Measurements from ENCODE around the gene MRC1. TPM values are rescaled to one million over a fixed set of nuclear protein-coding genes. Genes with fewer than 3 reads are reported as not detected.

The MRC1 gene
- total RNA-seq, 1 donor from 2014 or later = not detected

GRCh38 chr10:17793823-17794644 lies 15.1 kb upstream of the MRC1 start:
- Mint-ChIP-seq H3K27me3 (ENCODE audit: unreplicated experiment) (no peaks in the 10 kb centered on the region), H3K4me3 (ENCODE audit: unreplicated experiment) (no peak overlapping the region), H3K27ac (ENCODE audit: unreplicated experiment) (no peak overlapping the region), H3K36me3 (ENCODE audit: unreplicated experiment) (no peaks in the 10 kb centered on the region), H3K4me1 (ENCODE audit: unreplicated experiment) (peaks cover under 1% of the 10 kb centered on the region), H3K9me3 (ENCODE audit: unreplicated experiment) (no peaks in the 10 kb centered on the region)
- DNase-seq (ENCODE audit: extremely low spot score, unreplicated experiment) = no peak
- no peak for TF ChIP-seq CTCF (IDR thresholded peaks at IDR 0.05)

GRCh38 chr10:17795083-17795482 lies 14.1 kb upstream of the MRC1 start:
- TF ChIP-seq CTCF (IDR thresholded peaks at IDR 0.05) = no peak
- Mint-ChIP-seq H3K27me3 (ENCODE audit: unreplicated experiment) (no peaks in the 10 kb centered on the region), H3K27ac (ENCODE audit: unreplicated experiment) (no peak overlapping the region), H3K4me3 (ENCODE audit: unreplicated experiment) (no peak overlapping the region), H3K9me3 (ENCODE audit: unreplicated experiment) (no peaks in the 10 kb centered on the region), H3K36me3 (ENCODE audit: unreplicated experiment) (no peaks in the 10 kb centered on the region), H3K4me1 (ENCODE audit: unreplicated experiment) (no peaks in the 10 kb centered on the region)
- DNase-seq (ENCODE audit: extremely low spot score, unreplicated experiment) = no peak

GRCh38 chr10:17795813-17796594 lies 13.1 kb upstream of the MRC1 start:
- Mint-ChIP-seq H3K36me3 (ENCODE audit: unreplicated experiment) (no peaks in the 10 kb centered on the region), H3K9me3 (ENCODE audit: unreplicated experiment) (no peaks in the 10 kb centered on the region), H3K4me3 (ENCODE audit: unreplicated experiment) (no peak overlapping the region), H3K27ac (ENCODE audit: unreplicated experiment) (no peak overlapping the region), H3K27me3 (ENCODE audit: unreplicated experiment) (no peaks in the 10 kb centered on the region), H3K4me1 (ENCODE audit: unreplicated experiment) (no peaks in the 10 kb centered on the region)
- TF ChIP-seq CTCF (IDR thresholded peaks at IDR 0.05) = no peak
- DNase-seq (ENCODE audit: extremely low spot score, unreplicated experiment) = no peak

- TF ChIP-seq CTCF (IDR thresholded peaks at IDR 0.05) = no peak
- no peaks in the 10 kb centered on the region for H3K36me3 Mint-ChIP-seq (ENCODE audit: unreplicated experiment)
- H3K27me3 Mint-ChIP-seq (ENCODE audit: unreplicated experiment) = no peaks in the 10 kb centered on the region
- peaks cover 8% of the 10 kb centered on the region for H3K9me3 Mint-ChIP-seq (ENCODE audit: unreplicated experiment)
- H3K4me1 Mint-ChIP-seq (ENCODE audit: unreplicated experiment) = no peaks in the 10 kb centered on the region
- H3K4me3 Mint-ChIP-seq (ENCODE audit: unreplicated experiment) = no peak overlapping the region
- H3K27ac Mint-ChIP-seq (ENCODE audit: unreplicated experiment) = no peak overlapping the region
- DNase-seq (ENCODE audit: extremely low spot score, unreplicated experiment) = no peak
Measured at GRCh38 chr10:17801507-17801906, 7.6 kb upstream of the MRC1 start.

- H3K9me3 Mint-ChIP-seq (ENCODE audit: unreplicated experiment) = peaks cover 8% of the 10 kb centered on the region
- H3K36me3 Mint-ChIP-seq (ENCODE audit: unreplicated experiment) = no peaks in the 10 kb centered on the region
- DNase-seq (ENCODE audit: extremely low spot score, unreplicated experiment) = no peak
- no peak for TF ChIP-seq CTCF (IDR thresholded peaks at IDR 0.05)
- H3K4me1 Mint-ChIP-seq (ENCODE audit: unreplicated experiment) = no peaks in the 10 kb centered on the region
- no peak overlapping the region for H3K4me3 Mint-ChIP-seq (ENCODE audit: unreplicated experiment)
- no peak overlapping the region for H3K27ac Mint-ChIP-seq (ENCODE audit: unreplicated experiment)
- no peaks in the 10 kb centered on the region for H3K27me3 Mint-ChIP-seq (ENCODE audit: unreplicated experiment)
Measured at GRCh38 chr10:17802350-17802749, 6.8 kb upstream of the MRC1 start.

Data from osteocyte (in vitro differentiated cells).